HS-27A (cell line): ENCODE results near the gene PLXDC2.

Experiments used
- DNase-seq: peaks from one replicate; pipeline ENCODE4 v3.0.0-alpha.2; 2012; ENCODE audit warnings: low read depth, missing footprints

The PLXDC2 gene

DNA sequence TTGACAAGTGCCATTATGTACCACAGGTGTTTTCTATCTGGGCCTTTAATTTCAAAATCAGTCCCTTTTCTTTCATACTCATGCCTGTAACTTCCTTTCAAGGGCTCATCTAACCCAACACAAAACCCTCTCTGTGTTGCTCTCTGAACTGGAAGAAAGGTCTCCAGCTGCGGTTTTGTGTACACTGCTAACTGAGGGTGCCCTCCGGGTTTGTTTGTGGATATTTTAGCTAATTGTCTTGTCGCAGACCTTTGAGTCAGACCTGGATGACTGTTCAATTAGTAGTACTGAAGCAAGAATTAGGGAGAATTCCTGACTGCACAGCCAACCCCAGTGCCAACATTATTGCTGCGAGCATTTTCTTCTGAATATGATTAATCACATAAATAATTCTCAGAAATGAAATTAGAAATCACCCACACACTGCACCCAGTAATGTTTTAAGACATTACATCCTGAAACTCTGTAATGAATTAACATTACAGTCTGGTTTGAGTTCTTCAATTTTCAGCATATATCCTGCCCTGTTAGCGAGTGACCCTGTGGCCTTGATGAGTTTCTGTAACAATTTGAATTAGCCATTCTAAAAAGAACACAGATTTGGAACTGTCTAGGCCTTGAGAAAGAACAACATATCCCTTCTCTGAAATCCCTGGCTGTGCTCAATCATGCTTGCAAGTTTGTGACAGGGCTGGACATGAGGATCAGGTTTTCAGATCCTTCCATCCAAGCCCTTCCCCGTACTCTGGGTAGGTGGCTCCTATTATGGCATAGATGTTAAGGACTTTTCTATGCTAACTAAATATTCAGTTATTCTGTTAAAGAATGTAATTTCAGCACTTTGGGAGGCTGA is 460.1 kb downstream of the PLXDC2 start:
- no peak for DNase-seq

DNA sequence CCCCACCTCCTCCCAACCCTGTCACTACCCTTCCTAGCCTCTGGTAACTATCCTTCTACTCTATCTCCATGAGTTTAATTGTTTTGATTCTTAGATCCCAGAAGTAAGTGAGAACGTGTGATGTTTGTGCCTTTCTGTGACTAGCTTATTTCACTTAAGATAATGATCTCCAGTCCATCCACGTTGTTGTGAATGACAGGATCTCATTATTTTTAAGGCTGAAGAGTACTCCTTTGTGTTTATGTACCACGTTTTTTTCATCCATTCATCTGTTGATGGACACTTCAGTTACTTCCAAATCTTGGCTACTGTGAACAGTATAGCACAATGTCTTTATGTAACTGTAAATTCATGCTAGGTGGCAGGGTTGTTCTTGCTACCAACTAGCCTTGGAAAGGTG is 461.6 kb downstream of the PLXDC2 start:
- no peak for DNase-seq

GRCh38 chr10:20281579-20281978 is 465.3 kb downstream of the PLXDC2 start:
- no peak for DNase-seq

GRCh38 chr10:20287586-20287985 is 471.4 kb downstream of the PLXDC2 start:
- no peak for DNase-seq

GRCh38 chr10:20288060-20288459 is 471.8 kb downstream of the PLXDC2 start:
- no peak for DNase-seq

GRCh38 chr10:20289070-20289828 is 473.0 kb downstream of the PLXDC2 start:
- DNase-seq, result no peak

GRCh38 chr10:20298417-20298816 is 482.2 kb downstream of the PLXDC2 start:
- DNase-seq, result no peak

DNA sequence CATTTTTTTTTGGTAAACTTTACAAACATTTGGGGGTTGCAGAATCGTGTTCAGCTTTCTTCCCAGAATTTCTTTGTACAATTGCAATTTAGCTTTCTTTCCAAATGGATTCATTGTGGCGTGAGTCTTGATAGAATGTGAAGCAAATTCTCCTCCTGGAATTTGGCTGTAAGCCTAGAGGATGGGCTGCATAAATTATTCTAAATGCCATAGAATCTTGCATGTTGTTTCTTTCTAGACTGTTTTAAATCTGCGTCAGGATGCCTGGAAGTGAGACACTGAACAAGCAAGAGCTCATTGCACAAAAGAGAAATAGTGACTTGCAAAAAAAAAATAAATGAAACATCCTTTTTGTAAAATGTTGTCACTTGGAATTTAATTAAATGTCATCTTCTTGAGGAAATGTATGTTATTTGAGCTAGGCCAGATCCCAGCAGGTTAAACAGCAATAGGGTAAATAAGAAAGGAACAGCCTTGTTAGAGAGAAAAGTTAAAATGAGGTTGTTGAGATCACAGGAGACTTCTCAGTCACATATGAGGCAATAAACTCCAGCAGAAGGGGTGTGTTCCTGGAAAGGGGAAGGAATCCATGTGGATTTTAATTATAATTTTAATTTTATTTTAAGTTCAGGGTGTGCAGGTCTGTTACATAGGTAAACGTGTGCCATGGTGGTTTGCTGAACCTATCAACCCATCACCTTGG is 483.0 kb downstream of the PLXDC2 start:
- DNase-seq, result no peak

DNA sequence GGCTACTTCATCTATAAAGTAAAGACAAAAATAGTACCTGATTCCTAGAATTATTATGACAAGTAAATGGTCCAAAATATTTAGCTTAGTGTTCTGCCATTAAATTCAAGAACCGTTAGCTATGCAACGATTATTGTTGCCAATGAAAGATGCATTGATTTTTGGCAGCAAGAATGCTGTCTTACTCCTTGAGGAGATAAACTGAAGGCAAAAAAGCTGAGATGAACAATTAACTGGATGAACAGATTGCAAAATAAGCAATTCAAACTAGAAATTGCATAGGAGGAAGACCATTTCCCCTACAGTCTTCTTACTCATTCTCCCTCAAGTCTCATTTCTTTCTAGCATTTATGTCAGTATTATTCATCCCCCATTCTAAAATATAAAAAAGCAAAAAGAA is 484.5 kb downstream of the PLXDC2 start:
- no peak for DNase-seq

DNA sequence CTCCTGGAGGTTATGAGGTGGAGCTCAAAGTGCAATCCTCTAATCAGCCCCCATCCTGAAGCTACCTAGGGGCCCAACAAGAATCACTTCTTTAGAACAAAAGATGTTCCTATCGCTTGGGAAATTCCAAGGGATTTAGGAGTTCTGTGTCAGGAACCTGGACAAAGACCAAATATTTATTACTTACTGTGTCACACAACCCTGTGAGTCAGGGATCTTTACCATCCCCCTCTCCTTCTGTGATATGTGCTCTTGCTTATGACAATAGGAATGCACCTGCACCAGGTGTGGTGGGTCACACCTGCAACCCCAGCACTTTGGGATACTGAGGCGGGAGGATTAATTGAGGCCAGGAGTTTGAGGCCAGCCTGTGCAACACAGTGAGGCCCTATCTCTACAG is 485.8 kb downstream of the PLXDC2 start:
- DNase-seq, result no peak

DNA sequence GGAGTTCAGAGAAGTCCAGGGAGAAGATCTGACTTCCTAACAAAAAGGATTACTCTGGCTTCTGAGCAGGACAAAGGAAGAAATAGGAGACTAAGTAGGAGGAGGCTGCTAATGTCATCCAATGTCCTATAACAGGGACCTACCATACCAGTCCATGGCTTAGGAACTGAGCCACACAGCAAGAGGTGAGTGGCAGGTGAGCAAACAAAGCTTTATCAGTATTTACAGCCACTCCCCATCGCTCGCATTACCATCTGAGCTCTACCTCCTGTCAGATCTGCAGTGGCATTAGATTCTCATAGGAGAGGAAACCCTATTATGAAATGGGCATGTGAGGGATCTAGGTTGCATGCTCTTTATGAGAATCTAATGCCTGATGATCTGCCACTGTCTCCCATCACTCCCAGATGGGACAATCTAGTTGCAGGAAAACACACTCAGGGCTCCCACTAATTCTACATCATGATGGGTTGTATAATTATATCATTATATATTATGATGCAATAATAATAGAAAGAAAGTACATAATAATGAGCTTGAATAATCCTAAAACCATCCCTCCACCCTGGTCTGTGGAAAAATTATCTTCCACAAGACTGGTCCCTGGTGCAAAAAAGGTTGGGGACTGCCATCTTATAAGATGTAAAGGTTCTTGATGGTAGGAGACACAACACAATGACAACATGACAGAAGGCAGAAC is 487.4 kb downstream of the PLXDC2 start:
- no peak for DNase-seq

DNA sequence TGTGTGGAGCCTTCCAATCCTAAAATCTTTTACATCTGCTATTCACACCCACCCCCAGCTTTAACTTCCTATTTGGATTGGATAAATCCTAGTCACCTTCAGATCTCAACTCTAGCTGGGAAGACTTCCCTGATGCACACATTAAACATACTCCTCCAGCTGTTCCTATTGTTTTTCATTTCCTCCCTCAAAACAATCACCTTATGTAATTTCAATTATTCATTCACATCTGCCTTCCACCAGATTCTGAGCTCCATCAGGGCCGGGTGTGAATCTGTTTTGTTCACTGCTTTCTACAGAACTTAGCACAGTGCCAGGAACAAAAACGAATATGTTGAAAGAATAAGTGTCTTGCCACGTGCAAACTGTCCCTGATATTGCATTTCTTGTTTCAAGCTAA is 497.4 kb downstream of the PLXDC2 start:
- no peak for DNase-seq

- DNase-seq, result no peak
Observed at GRCh38 chr10:20314431-20314830, 498.2 kb downstream of the PLXDC2 start.

- no peak for DNase-seq
Observed at GRCh38 chr10:20327954-20328353, 511.7 kb downstream of the PLXDC2 start.

DNA sequence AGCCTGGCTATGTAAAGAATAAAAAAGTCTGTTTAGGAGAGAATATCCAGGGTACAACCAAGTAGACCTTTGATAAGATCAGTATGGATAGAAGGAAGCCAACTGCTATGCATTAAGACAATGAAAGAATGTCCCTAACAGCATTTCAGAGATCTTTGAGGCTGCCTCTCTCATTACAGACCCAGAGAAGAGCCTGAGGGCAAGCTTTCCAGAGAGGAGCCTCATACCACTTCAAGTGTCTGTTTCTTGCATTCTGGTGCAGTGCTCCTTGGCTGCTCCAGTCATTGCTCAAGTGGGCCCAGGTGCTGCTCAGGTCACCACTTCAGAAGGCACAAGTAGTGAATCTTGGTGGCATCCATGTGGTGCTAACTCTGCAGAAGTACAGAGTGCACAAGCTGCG is 514.0 kb downstream of the PLXDC2 start:
- no peak for DNase-seq

DNA sequence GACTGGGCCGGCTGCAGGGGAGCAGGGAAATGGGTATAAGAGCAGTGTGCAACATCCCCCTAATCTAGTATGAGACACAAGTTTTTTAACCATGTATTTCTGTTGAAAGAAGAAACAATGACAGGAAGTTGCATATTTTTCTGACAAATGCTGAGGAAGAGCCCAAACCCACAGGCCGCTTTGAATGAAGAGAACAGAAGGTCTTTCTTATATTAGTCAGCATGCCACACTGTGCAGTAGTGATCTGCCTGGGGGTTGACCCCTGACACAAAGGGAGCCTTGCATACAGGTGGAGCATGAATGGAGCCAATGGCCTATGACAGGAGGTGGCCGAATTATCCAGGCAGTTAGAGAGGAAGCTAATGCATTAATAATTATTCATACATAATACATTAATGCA is 518.3 kb downstream of the PLXDC2 start:
- DNase-seq, result no peak
